ENCODE measurements around the gene TFAP2E.
A peak's percentile ranks its signal among the peaks of the same experiment; 100 is the strongest.

TFAP2E gene

DNA sequence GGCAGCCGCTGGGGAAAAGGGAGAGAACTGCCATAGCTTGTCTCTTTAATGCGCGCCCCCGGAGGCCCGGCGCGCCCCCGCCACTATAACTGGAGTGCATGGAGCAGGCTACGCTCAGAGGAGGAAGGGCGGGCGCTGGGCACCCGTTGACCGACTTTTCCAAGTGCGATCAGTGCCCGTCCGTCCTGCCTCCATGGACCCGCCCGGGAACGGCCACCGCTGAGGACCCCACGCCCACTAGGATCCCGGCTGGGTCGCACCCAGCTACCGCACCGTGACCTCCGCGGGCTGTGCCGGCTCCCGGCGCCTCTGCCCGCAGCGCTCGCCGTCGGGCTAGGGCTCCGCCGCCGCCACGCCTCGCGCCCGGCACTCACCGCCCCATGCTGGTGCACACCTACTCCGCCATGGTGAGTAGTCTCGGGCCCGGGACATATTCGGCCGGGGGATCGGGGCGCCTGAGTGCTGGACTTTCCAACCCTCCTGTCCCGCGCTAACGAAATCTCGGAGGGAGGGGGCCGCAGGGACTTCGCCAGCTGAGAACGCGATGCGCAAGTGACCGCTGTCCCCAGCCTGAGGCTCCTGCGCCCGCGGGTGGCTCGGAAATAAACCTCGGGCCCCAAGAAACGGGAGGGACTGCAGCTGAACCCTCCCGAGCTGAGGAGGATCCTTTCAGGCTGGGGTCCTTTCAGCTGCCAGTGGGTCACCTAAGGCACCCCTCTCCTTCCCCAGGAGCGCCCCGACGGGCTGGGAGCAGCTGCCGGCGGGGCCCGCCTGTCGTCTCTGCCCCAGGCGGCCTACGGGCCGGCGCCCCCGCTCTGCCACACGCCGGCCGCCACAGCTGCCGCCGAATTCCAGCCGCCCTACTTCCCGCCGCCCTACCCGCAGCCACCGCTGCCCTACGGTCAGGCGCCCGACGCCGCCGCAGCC is at the start of gene TFAP2E:
Gene TFAP2E (plus strand): TSS at position 117 of the 927 bp plus-strand sequence. CDS start 264 bp downstream, at position 381.
- DNase-seq, result peak in 33 of 51 donors; percentile 6 to 74 (median 33)

DNA sequence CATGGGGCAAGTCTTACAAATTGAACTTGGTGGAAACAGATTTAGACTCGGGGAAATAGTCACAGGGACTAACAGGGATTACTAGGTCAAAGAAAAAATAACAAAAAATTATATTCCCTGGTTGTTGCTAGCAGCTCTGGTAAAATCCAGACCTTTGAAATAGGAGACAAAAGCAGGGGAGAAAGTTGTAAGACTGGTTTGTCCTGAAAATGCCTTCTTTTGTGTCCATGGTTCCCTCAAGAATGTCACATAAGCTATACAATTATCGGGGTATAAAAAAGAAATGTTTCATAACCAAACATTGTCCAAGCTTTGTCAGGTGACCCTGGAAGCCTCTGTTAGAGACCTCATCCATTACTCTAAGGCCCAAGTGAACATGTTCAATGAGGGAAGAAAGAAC is 49.0 kb upstream of the TFAP2E start:
- DNase-seq, result no peak

DNA sequence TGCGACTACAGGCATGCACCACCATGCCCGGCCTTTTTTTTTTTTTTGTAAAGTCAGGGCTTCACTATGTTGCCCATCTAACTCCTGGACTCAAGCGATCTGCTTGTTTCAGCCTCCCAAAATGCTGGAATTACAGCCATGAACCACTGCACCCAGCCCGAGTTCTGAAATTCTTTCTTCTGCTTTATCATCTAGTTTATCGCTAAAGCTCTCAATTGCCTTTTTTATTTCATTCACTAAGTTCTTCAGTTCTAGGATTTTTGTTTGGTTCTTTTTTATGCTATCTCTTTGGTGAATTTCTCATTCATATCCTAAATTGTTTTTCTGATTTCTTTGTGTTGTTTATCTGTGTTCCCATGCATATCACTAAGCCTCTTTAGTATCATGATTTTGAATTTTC is 42.9 kb upstream of the TFAP2E start:
- DNase-seq, result no peak

- DNase-seq, result no peak
Observed at GRCh38 chr1:35530946-35531345, 42.2 kb upstream of the TFAP2E start.

- no peak for DNase-seq
Observed at GRCh38 chr1:35531368-35531767, 41.7 kb upstream of the TFAP2E start.

DNA sequence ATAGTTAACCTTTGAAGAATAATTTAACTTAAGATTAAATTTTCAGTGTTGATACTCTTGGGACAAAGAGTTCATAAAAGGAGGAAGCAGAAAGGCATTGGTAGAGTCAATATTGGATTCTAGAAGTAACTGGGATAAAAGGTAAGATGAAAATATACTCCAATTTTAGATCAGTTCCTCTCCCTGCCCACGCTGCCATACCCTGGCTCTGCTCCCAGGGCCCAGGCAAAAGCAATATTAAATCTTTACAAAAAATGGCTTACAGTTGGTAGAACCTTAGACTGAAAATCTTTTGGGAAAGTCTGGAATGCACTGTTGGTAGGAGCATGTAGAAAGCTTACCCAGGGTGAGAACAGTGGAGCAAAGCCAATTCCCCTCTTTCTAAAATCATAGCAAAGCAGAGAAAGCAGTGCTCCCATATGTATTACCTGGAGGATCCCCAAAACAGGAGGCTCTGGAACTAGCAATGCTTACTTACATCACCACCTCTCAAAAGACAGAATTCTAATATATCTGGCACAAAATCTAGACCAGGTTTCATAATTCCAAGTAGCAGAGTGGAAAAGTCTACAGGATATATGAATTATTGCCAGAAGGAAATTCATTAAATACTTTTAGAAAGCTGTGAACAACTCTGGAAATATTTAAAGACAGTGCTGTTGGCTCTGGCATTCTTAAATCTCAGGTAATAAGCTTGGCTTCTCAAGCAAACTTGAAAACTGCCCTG is 40.5 kb upstream of the TFAP2E start:
- peak in 1 of 51 donors; percentile 11 for DNase-seq

DNA sequence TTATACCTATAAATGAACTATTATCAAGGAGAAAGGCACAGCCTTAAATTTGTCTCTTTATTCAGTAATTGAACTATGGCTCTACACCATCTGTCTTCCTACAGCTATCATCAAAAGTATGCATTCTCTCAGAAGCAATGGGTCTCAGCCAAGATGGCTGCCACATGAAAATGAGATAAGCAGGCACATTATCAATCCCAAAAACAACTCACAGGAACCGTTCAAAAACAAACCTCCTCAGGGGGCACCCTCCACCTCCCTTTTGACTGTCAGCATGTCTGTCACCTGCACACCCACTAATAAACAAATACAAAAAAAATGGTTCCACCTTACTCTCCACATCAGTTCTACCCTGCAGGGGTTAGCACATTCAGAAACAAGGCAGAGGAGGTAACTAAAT is 39.5 kb upstream of the TFAP2E start:
- DNase-seq, result no peak

DNA sequence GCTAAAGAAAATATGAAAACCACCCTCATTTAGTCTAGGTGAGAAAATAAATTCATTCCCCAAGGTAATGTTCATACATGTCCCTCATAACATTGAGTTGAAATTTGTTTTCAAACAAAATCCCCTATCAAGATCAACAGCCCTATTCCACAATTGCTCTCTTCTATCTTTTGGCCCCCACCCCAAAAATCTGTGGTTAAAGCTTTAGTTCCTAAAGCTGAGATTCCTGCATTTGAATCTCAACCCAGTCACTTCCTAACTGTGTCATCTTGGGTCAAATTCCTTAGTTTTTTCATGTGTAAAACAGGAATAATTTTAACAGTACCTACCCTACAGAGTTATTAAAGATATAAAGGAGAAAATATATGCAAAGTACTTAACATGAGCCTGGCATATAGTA is 37.9 kb upstream of the TFAP2E start:
- DNase-seq, result no peak

- DNase-seq, result peak in 2 of 51 donors; percentile 7 to 36
Observed at GRCh38 chr1:35536556-35537162, 36.5 kb upstream of the TFAP2E start.

DNA sequence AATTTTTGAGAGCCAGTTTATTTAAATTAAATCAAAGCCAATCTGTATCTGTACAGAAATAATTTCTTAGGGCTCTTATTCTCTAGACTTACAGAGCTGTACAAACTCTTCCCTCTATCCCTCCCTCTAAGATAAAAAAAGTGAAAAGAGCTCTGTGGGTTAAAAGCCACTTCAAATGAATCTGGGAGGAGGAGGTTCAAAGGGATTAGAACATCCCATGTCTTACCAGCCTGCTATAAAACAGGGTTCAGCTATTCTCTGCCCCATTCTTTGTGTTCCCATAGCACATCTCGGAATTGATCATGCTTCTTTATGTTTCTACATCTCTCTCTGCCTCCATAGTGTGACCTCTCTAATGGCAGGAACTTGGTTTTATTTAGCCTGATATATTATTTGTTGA is 35.3 kb upstream of the TFAP2E start:
- DNase-seq, result peak in 1 of 51 donors; percentile 9

DNA sequence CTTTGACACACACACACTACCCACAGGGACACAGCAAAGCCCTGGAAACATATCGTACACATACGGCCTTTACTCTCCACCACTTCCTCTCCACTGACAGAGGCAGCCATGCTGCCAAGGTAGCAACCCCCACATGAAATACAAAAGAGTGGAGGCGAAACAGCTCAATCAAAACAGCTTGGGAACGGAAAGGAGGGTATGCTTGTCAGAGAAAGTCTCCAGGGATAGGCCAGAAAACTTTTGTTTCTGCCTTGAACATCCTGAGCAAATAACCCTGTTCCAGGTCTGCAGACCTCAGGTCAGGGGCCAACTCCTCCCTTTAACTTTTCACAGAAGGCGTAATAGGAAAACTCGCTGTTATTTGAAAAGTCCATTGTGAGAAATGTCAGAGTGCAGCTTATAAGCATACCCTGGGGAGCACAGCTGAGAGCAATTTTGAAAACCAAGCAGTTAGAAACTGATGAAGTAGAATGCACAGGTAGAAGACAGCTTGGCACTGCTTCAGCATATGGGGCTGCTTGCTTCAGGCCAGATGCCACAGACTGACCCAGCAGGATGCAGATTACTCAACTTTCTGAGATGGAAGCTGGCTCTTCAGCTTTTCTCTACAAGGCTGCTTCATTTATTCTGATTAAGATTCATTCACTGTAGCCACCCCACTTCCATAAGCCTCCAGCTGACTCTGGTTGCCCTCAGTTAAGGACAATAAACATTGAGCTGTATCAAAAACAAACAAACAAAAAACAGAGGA is 33.9 kb upstream of the TFAP2E start:
- peak in 1 of 51 donors; percentile 21 for DNase-seq

- DNase-seq, result peak in 6 of 51 donors; percentile 6 to 21 (median 14)
Observed at GRCh38 chr1:35539824-35540261, 33.3 kb upstream of the TFAP2E start.

DNA sequence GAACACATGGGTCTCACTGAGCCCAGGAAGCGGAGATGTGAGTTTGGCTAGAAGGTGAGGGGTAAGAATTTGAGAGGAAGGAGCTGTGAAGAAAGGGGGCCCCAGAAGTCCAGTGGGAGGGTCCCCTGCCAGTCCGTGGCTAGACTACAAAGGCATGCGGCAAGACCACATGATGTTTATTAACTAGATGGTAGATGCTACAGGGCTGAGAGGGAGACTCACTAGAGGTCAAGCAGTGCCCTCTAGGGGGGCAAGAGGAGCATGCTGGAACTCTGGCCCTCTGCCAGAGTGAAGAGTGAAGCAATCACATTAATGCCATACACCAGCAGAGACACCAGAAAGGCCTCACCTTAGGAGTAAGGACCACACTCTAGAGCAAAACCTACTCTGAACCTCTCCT is 28.1 kb upstream of the TFAP2E start:
- DNase-seq, result peak in 25 of 51 donors; percentile 9 to 65 (median 46)

DNA sequence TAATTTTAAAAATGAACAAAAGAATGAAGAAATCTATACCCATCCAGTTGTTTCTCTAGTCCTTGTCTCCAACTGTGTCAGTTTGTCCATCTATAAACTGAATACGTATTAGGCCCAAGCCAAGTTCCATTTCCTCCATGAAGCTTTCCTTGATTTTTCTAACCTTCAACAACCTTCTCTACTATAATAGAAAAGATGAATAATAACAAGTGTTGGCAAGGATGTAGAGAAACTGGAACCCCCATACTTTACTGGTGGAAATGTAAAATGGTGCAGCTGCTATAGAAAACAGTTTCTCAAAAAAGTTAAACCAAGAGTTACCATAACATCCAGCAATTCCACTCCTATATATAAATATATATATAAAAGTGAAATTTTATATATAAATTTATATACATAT is 26.5 kb upstream of the TFAP2E start:
- DNase-seq, result no peak

DNA sequence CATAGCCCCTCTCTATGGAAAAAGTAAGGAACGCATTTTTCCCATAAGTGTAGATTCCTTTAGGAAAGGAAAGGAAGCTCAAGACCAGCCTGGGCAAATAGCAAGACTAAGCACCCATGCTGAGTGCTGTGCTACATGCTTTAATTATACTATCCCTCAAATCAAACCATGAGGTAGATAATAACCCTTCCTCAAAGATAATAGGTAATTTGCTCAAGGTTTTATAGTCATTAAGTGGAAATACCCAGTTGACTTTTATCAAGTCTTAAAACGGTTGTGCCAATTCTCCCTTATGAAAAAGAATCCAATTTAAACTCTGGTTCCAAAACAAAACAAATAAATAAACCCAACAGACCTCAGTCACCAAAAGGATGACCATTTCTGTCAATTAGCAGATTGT is 19.3 kb upstream of the TFAP2E start:
- DNase-seq, result no peak

- DNase-seq, result no peak
Observed at GRCh38 chr1:35554266-35555211, 18.6 kb upstream of the TFAP2E start.

GRCh38 chr1:35555212-35555584 is 17.9 kb upstream of the TFAP2E start:
- no peak for DNase-seq

DNA sequence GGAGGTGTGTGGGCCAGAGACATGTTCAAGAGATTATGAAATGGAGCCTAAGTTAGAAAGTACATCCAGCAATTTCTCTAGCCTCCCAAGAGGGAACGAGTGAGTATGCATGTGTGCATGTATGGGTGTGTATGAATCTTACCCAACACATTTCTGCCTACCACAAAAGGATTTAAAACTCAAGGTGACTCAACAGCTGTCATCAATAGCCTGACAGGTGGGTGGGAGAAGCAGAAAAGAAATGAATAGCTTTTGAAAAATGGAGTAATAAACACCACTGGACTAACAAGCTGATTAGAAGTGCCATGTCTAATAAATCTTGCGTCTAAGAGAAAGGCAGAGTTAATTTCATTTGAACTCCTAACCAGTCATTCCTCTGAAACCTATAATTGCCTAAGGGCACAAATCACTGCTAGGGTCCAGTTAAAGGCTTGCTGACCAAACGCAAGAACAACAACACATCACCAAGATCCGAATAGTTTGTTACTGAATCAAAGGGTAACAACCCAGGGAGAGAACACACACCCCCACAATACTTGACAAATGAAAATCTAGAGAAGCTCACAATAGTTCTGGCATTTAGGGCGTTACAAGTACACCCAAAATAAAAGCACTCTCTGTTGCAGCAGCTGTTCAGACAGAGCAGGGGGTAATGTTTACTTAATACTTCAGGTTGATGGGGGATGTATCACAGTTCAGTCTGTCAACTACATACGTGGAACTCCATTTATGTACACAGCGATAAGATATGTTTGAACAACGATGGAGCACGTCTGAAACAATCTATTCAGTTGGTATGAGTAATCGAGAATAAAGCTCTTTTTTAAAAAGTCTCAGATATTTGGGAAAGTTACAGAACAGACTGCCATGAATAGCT is 17.3 kb upstream of the TFAP2E start:
- peak in 1 of 51 donors; percentile 37 for DNase-seq

DNA sequence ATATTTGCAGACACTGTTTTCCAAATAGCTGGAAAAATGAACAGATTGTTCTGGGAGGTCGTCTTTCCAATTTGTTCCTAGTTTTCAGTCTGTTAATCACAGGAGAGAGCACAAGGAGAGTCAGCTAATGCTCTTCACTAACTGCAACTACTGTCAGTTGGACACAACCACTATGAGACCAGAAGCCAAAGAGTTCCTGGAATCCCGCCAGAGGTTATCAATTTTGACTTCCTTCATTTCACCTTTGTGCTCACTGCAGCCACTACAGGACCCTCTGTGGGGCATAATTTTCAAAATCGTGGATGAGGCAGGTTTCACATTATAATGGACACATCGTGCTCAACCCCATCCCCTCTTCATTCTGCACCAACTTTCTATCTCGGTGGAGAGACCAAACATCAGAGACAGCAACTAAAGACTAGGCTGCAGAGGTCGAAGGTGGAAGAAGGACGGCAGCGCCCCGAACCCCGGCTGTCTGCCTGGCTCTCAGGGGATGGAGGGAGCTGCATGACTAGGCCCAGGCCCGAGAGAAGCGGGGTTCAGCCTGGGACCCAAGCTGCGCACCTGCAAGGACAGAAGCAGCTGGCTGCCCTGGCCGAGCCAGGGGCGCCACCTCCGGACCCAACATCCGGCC is 16.5 kb upstream of the TFAP2E start:
- DNase-seq, result no peak
